Prostate gland (tissue), 2 donors: ENCODE measurements around the gene RCC1. TPM values are rescaled to one million over a fixed set of nuclear protein-coding genes. Genes with fewer than 3 reads are reported as not detected.

Source experiments
- DNase-seq: peaks from one replicate; pipeline ENCODE4 v3.0.0-alpha.2; 2019; ENCODE audit warnings: low spot score
- H3K27ac ChIP-seq, 2 donors: fragments of 200-600 bp; sonication (generic); 2 replicates each; pipeline ENCODE4 v1.5.1; 2017 to 2019
- H3K27me3 ChIP-seq: fragments of 200-600 bp; sonication (generic); replicated peaks from 2 replicates; pipeline ENCODE4 v1.5.1; 2019; ENCODE audit not compliant: insufficient read depth
- H3K36me3 ChIP-seq, 2 donors: fragments of 200-600 bp; sonication (generic); 1 replicate in 1 of 2; 2 replicates in 1 of 2; pipeline versions ENCODE4 v1.5.1 to v1.8.1; 2017 to 2019
- H3K4me1 ChIP-seq: fragments of 200-600 bp; sonication (generic); replicated peaks from 2 replicates; pipeline ENCODE4 v1.5.1; 2019
- H3K4me3 ChIP-seq, 2 donors: fragments of 200-600 bp; sonication (generic); 2 replicates each; pipeline ENCODE4 v1.5.1; 2017 to 2019
- H3K9me3 ChIP-seq: fragments of 200-600 bp; sonication (generic); 2 replicates; pipeline ENCODE4 v1.5.1; 2017
- CTCF ChIP-seq, 4 experiments: fragments of 200-600 bp in 2 of 4; fragments of 450-650 bp in 2 of 4; sonication (generic) in 2 of 4; IDR thresholded peaks; 1 replicate in 3 of 4; 2 replicates in 1 of 4; pipeline ENCODE4 v1.5.1; 2016 to 2019; ENCODE audit warnings: antibody characterized with exemption in 4 of 4, mild to moderate bottlenecking in 2 of 4, moderate library complexity in 2 of 4
- POLR2A ChIP-seq: fragments of 450-650 bp; IDR thresholded peaks from one replicate; pipeline ENCODE4 v1.6.1; 2016; ENCODE audit warnings: antibody characterized with exemption, mild to moderate bottlenecking
- POLR2AphosphoS5 ChIP-seq: sonication (generic); formaldehyde crosslinking; IDR thresholded peaks from one replicate; pipeline ENCODE4 v1.6.1; 2017; ENCODE audit warnings: antibody characterized with exemption
- WGBS: methylation state at CpG from one replicate; pipeline ENCODE4 v1.1.5; 2018; 5-methylcytosine and 5-hydroxymethylcytosine counted together
- intact Hi-C: fragments of 100-400 bp; cut with DNase I; formaldehyde crosslinking; loops from one replicate; pipeline ENCODE4 v1.14.2; 2022
- total RNA-seq, 2 donors: library from RNA; depleted of rRNA; stranded (reverse); fragments of >200 nt; gene quantifications; one replicate each; pipeline ENCODE4 v1.1.0, GENCODE V29; 2016

The RCC1 gene
- total RNA-seq, 2 donors from 2014 or later: 13.8 to 18.1 TPM

- WGBS: 2% methylated on average over 11 of the region's 11 CpGs
- intact Hi-C loops: no loop called here
- Histone ChIP-seq H3K27ac (peak overlapping the region; percentile 71 to 77), H3K4me3 (peak overlapping the region; percentile 57 to 72), H3K36me3 (peaks cover 0 to 11% of the 10 kb centered on the region in 2 donors), H3K27me3 (no peaks in the 10 kb centered on the region), H3K9me3 (no peaks in the 10 kb centered on the region), H3K4me1 (no peaks in the 10 kb centered on the region)
- DNase-seq: no peak
- TF ChIP-seq POLR2AphosphoS5 (no peak), CTCF (IDR thresholded peaks at IDR 0.05) (no peak), POLR2A (no peak)
Observed at GRCh38 chr1:28507247-28507645, 1.4 kb downstream of the RCC1 start.

- intact Hi-C loops: no loop called here
- 36% methylated on average over 10 of the region's 10 CpGs for WGBS
- Histone ChIP-seq H3K4me1 (no peaks in the 10 kb centered on the region), H3K27me3 (no peaks in the 10 kb centered on the region), H3K27ac (peak overlapping the region; percentile 71 to 77), H3K4me3 (peak overlapping the region; percentile 57 to 72), H3K36me3 (peaks cover 0 to 11% of the 10 kb centered on the region in 2 donors), H3K9me3 (no peaks in the 10 kb centered on the region)
- no peak for DNase-seq
- TF ChIP-seq CTCF (IDR thresholded peaks at IDR 0.05) (no peak), POLR2A (no peak), POLR2AphosphoS5 (no peak)
Observed at GRCh38 chr1:28507646-28508434, 2.0 kb downstream of the RCC1 start.

- intact Hi-C loops: no loop called here
- peaks cover 0 to 11% of the 10 kb centered on the region in 2 donors for H3K36me3 ChIP-seq
Observed at GRCh38 chr1:28508435-28508754, 2.6 kb downstream of the RCC1 start.

GRCh38 chr1:28509705-28510272, 3.9 kb downstream of the RCC1 start:
- Histone ChIP-seq H3K4me3 (no peak overlapping the region), H3K4me1 (no peaks in the 10 kb centered on the region), H3K27me3 (no peaks in the 10 kb centered on the region), H3K27ac (no peak overlapping the region), H3K9me3 (no peaks in the 10 kb centered on the region), H3K36me3 (peaks cover 0 to 11% of the 10 kb centered on the region in 2 donors)
- WGBS: 76% methylated on average over 8 of the region's 8 CpGs
- no peak for TF ChIP-seq POLR2A
- TF ChIP-seq POLR2AphosphoS5: no peak
- TF ChIP-seq CTCF (IDR thresholded peaks at IDR 0.05): no peak
- no peak for DNase-seq
- intact Hi-C loops: loop anchor here (10.0 kb wide), 1 partner anchor 375 kb away; no protein-coding TSS in a partner anchor

More at GRCh38 chr1:28508435-28508754, 2.6 kb downstream of the RCC1 start:
- Histone ChIP-seq H3K27ac (peak overlapping the region in 1 of 2 donors; percentile 77), H3K27me3 (no peaks in the 10 kb centered on the region), H3K4me1 (no peaks in the 10 kb centered on the region), H3K9me3 (no peaks in the 10 kb centered on the region), H3K4me3 (peak overlapping the region in 1 of 2 donors; percentile 72)
- no peak for DNase-seq
- WGBS: 39% methylated on average over 5 of the region's 5 CpGs
- no peak for TF ChIP-seq POLR2A
- TF ChIP-seq POLR2AphosphoS5: no peak
- TF ChIP-seq CTCF (IDR thresholded peaks at IDR 0.05): no peak
